Ovary (tissue), 9 donors: ENCODE data around the gene ADAM12. TPM values are rescaled to one million over a fixed set of nuclear protein-coding genes. Genes with fewer than 3 reads are reported as not detected.

Experiments used
- DNase-seq, 5 donors: peaks; one replicate each; pipeline ENCODE4 v3.0.0-alpha.2; 2019 to 2020
- H3K27ac ChIP-seq, 2 donors: fragments of 200-600 bp; one replicate each; pipeline versions ENCODE4 v1.5.1 to v1.8.0; 2019 to 2022
- H3K27me3 ChIP-seq: fragments of 200-600 bp; one replicate; pipeline ENCODE4 v1.8.0; 2022
- H3K36me3 ChIP-seq: fragments of 200-600 bp; sonication (generic); one replicate; pipeline ENCODE4 v1.5.1; 2019
- H3K4me1 ChIP-seq: one replicate; pipeline ENCODE4 v1.8.1; 2013; ENCODE audit warnings: mild to moderate bottlenecking, moderate library complexity; ENCODE audit not compliant: insufficient read depth
- H3K4me3 ChIP-seq: fragments of 200-600 bp; sonication (generic); one replicate; pipeline ENCODE4 v1.5.1; 2017
- H3K9me3 ChIP-seq, 2 donors: fragments of 200-600 bp in 1 of 2; sonication (generic) in 1 of 2; one replicate each; pipeline versions ENCODE4 v1.5.1 to v1.8.1; 2013 to 2019; ENCODE audit warnings: mild to moderate bottlenecking in 1 of 2, moderate library complexity in 1 of 2
- EP300 ChIP-seq: sonication (generic); formaldehyde crosslinking; IDR thresholded peaks from one replicate; pipeline ENCODE4 v1.6.1; 2017; ENCODE audit warnings: antibody characterized with exemption
- POLR2A ChIP-seq: fragments of 450-650 bp; IDR thresholded peaks from one replicate; pipeline ENCODE4 v1.6.1; 2017; ENCODE audit warnings: antibody characterized with exemption, mild to moderate bottlenecking, moderate library complexity
- WGBS, 3 donors: extraction: QIAGEN DNeasy Blood & Tissue Kit in 1 of 3; methylation state at CpG; one replicate each; pipeline versions ENCODE4 v1.1.5 to v1.1.7; 2013 to 2017; 5-methylcytosine and 5-hydroxymethylcytosine counted together
- intact Hi-C, 4 donors: fragments of 100-400 bp; cut with DNase I; formaldehyde crosslinking; loops; one replicate each; pipeline versions ENCODE4 v1.11.0 to v1.15.1; 2022 to 2023
- polyA plus RNA-seq, 2 donors: library from polyadenylated mRNA; stranded (reverse); fragments of 200-250 nt in 1 of 2; fragments of 350-450 nt in 1 of 2; fragmentation: Illumina TruSeq in 1 of 2; extraction: RNeasy Lipid Tissue Mini Kit (QIAGEN cat#74804) in 1 of 2; gene quantifications; one replicate each; pipeline ENCODE4 v1.2.3, GENCODE V29; 2013 to 2014
- total RNA-seq, 7 donors: library from RNA; depleted of rRNA in 2 of 7; stranded (reverse); fragments of >200 nt in 2 of 7; fragmentation: NEBNext Ultra II Directional in 3 of 7; extraction: Animal tissue kit (Norgen Biotek cat#: 25700) in 3 of 7; gene quantifications; one replicate each; pipeline versions ENCODE4 v1.1.0 to v1.2.4, GENCODE V29; 2016 to 2023
- TF ChIP-seq, protein P1 (sequence below), 3 donors: fragments of 450-650 bp in 2 of 3; fragments of 200-600 bp in 1 of 3; IDR thresholded peaks; one replicate each; pipeline versions ENCODE4 v1.5.1 to v1.8.0; 2016 to 2022; ENCODE audit warnings: antibody characterized with exemption in 3 of 3, mild to moderate bottlenecking in 1 of 3
- donor health status: DM: no; HTN: no; CAD: no; lungs with moderate emphysema.
- donor health status: DM: no; HTN: no; CAD: no.
- donor health status: Bipolar disorder and iron deficiency.
- donor health status: DM: yes; HTN: yes; CAD: no.
- donor health status: DM: no; HTN: no; CAD: no.
- donor health status: DM: yes; HTN: yes; CAD: no.

ADAM12 gene
- total and polyA plus RNA-seq, 9 donors, result 1.8 to 27.2 (median 10.3) TPM

DNA sequence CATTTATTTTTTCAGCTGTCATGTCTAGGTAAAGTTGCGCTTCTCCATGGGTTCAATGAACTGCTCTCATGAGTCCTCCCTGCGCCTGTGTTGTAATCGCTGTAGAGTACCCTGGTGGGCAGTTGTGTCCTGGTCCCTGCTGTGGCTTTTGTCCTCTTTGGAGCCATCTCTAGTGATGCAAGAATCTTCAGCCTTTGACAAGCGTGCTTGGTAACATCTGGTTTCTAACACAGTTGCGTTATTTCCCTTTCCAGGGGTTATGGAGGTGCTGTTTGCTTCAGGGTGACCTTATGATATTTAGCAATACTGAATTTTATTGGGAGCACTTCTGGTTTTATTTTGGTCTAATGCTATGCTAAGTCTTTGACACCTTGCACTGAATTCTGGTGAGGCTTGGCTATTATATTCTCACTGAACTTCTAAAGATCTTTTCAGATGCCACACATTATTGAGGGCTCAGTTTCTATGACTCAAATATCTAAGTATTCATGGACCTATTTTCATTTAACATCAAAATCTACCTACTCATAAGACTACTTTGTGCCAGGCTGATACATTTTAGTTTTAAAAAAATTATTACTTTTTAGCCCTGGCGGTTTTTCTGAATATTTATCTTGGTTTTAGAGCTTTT is 403.3 kb downstream of the ADAM12 start:
- H3K9me3 ChIP-seq, result no peaks in the 10 kb centered on the region
- no peak overlapping the region for H3K4me3 ChIP-seq
- H3K27me3 ChIP-seq, result no peaks in the 10 kb centered on the region
- H3K27ac ChIP-seq, result no peak overlapping the region
- H3K36me3 ChIP-seq, result no peaks in the 10 kb centered on the region
- DNase-seq, result no peak
- 83 to 99% (median 95%) methylated on average over 6 of the region's 6 CpGs for WGBS, 3 donors
- no peak for TF ChIP-seq POLR2A
- TF ChIP-seq EP300, result no peak
- TF ChIP-seq, protein P1, sequence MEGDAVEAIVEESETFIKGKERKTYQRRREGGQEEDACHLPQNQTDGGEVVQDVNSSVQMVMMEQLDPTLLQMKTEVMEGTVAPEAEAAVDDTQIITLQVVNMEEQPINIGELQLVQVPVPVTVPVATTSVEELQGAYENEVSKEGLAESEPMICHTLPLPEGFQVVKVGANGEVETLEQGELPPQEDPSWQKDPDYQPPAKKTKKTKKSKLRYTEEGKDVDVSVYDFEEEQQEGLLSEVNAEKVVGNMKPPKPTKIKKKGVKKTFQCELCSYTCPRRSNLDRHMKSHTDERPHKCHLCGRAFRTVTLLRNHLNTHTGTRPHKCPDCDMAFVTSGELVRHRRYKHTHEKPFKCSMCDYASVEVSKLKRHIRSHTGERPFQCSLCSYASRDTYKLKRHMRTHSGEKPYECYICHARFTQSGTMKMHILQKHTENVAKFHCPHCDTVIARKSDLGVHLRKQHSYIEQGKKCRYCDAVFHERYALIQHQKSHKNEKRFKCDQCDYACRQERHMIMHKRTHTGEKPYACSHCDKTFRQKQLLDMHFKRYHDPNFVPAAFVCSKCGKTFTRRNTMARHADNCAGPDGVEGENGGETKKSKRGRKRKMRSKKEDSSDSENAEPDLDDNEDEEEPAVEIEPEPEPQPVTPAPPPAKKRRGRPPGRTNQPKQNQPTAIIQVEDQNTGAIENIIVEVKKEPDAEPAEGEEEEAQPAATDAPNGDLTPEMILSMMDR (IDR thresholded peaks at IDR 0.05), result no peak
- peaks cover 2% of the 10 kb centered on the region for H3K4me1 ChIP-seq
- intact Hi-C loops, result loop anchor here in 3 of 4 donors (5.0 to 10.0 kb wide), 4 partner anchors 400 to 1422 kb away; partner anchors contain the start of gene ADAM12 (in 3 of the 3)

DNA sequence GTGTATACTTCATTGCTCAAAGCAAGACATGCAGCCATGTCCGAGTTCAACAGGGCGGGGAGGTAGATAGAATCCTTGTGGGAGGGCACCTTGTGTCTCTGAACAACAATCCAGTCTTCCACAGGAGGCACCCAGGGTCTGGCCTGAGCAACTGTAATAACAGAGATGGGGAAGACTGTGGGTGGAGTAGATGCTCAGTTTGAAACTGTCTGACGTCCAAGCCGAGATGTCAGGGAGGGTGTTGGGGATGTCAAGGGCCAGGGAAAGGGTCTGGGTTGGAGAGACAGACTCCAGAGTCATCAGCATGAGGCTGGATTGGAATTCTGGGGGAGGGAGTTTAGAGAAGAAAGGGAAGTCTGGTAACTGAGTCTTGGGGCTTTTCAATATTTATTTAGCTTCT is 403.9 kb downstream of the ADAM12 start:
- H3K4me3 ChIP-seq, result no peak overlapping the region
- H3K9me3 ChIP-seq, result no peaks in the 10 kb centered on the region
- no peak overlapping the region for H3K27ac ChIP-seq
- DNase-seq, result no peak
- no peaks in the 10 kb centered on the region for H3K27me3 ChIP-seq
- TF ChIP-seq, protein P1 (IDR thresholded peaks at IDR 0.05), result no peak
- TF ChIP-seq POLR2A (no peak), EP300 (no peak)
- peaks cover 2% of the 10 kb centered on the region for H3K4me1 ChIP-seq
- no peaks in the 10 kb centered on the region for H3K36me3 ChIP-seq
- intact Hi-C loops, result loop anchor here in 3 of 4 donors (5.0 to 10.0 kb wide), 3 partner anchors 400 to 520 kb away; partner anchors contain the start of gene ADAM12 (in 3 of the 3)
- 63 to 78% (median 70%) methylated on average over 4 of the region's 4 CpGs for WGBS, 3 donors

DNA sequence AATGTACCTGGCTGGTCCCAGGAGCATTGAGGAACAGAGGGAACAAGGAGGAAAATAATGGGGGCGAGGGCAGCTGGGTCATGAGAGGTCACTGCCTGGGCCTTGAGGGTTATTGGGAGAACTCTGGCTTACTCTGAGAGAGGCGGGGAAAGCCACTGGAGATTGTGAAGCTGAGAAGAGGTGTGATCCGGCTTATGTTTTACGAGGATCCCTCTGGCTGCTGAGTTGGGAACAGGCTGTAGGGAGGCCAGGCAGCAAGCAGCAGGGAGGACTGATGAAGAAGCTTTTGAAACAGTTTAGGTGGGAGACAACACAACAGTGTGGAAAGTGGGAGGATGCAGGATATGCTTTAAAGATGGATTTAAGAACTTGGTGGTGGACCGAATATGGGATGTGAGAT is 404.6 kb downstream of the ADAM12 start:
- WGBS, 3 donors, result 95 to 98% (median 96%) methylated on average over 5 of the region's 5 CpGs
- Histone ChIP-seq H3K4me3 (no peak overlapping the region), H3K27ac (no peak overlapping the region), H3K9me3 (no peaks in the 10 kb centered on the region), H3K4me1 (peaks cover 2% of the 10 kb centered on the region), H3K36me3 (no peaks in the 10 kb centered on the region), H3K27me3 (no peaks in the 10 kb centered on the region)
- no peak for TF ChIP-seq EP300
- TF ChIP-seq, protein P1 (IDR thresholded peaks at IDR 0.05), result no peak
- no peak for TF ChIP-seq POLR2A
- intact Hi-C loops, result loop anchor here (2.0 to 10.0 kb wide), 6 partner anchors 319 to 521 kb away; partner anchors contain the start of gene ADAM12 (in 3 of the 4)
- no peak for DNase-seq

DNA sequence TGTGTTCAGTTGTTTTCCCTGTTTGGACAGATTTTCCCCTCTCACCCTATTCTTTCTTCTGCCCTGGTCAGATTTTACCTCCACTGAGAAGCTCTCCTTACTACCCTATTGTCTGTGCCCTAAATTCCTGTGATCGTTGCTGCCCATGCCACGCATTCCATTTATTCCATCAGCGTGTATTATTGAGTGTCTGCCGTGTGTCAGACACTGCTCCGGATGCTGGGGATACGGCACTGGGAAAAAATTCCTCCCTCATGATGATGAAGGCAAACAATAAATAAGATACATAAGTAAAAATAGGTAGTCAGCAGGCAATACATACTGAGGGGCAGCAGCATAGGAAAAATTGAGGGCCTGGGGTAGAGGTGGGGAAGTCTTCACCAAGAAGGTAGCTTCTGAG is 405.1 kb downstream of the ADAM12 start:
- intact Hi-C loops, result loop anchor here (2.0 to 10.0 kb wide), 6 partner anchors 320 to 522 kb away; partner anchors contain the start of gene ADAM12 (in 3 of the 4)
- TF ChIP-seq EP300 (no peak), POLR2A (no peak)
- TF ChIP-seq, protein P1 (IDR thresholded peaks at IDR 0.05), result no peak
- 79 to 91% (median 82%) methylated on average over 6 of the region's 6 CpGs for WGBS, 3 donors
- H3K4me1 ChIP-seq, result peaks cover 2% of the 10 kb centered on the region
- no peak overlapping the region for H3K4me3 ChIP-seq
- no peak overlapping the region for H3K27ac ChIP-seq
- no peaks in the 10 kb centered on the region for H3K36me3 ChIP-seq
- DNase-seq, result no peak
- H3K27me3 ChIP-seq, result no peaks in the 10 kb centered on the region
- no peaks in the 10 kb centered on the region for H3K9me3 ChIP-seq
